ENCODE measurements around the gene ACADVL.

Gene ACADVL

GRCh38 chr17:7191571-7192270 is 28.0 kb upstream of the ACADVL start:
- no peak for DNase-seq (ENCODE audit: low read depth, low spot score)

GRCh38 chr17:7192271-7192937 is 27.3 kb upstream of the ACADVL start:
- DNase-seq (ENCODE audit: low read depth, low spot score) = no peak

DNA sequence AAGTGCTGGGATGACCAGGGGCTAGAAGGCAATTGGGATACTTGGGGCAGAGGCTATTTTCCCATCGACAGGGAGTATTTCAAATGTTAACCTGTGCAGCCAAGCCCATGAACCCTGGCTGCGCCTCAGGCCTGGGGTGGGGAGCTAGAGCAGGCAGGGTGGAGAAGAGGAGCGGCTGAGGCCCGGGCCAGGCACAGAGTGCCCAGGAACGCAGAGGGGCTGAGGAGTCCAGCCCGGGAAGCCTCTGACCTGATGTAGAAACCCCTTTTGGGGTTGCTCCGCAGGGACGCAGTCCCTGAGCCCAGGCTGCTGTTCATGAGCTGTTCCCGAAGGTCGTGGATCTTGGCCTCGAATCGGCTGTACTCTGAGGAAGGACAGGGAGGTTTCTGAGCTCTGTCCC is 23.8 kb upstream of the ACADVL start:
- DNase-seq (ENCODE audit: low read depth, low spot score) = no peak

DNA sequence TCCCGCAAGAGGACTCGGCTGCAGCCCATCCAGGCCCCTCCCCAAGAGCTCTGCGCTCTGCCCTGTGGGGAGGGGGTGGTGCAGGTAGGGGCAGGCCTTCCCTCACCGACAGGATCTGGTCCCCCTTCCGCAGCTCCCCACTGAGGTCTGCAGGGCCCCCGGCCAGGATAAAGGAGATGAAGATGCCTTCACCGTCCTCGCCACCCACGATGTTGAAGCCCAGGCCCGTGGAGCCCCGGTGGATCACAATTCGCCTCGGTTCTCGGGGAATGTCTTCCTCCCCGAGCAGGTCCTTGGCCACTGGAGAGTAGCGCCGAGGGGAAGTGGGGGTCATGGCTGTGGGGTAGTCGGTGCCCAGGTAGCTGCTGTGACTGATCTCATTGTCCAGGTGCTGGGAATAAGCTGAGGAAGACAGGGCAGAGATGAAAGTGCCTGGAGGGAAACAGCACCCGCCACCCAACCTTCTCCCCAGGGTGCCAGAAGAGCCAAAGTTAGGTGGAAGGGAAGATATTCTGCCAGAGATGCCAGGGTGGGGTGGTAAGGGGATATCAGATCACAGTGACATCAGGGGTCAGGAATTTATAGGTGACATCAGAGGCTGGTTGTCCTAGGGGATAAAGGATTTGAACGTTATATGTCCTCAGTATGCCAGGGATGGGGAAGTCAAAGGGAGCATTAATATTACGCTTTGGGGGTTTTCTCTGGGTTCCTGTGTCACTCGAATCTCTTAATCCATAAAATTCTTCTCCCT is 22.9 kb upstream of the ACADVL start:
- no peak for DNase-seq (ENCODE audit: low read depth, low spot score)

DNA sequence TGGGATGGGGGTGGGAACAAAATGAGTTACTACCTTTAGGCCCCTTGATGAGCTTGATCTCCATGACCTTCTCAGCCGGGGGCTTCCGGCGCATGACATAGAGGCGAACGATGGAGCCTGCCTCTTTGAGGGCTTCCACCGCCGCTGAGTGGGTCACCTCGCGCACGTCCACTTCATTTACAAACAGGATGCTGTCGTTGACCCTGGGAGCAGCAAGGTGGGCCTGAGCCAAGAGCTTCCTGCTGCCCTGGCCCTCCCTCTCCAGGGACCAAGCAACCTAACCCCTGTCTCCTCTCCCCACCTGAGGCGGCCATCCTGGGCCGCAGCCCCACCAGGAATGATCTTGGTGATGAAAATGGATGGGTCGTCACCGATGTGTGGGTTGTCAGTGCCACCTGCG is 16.3 kb upstream of the ACADVL start:
- no peak for DNase-seq (ENCODE audit: low read depth, low spot score)

GRCh38 chr17:7204336-7204735 is 15.4 kb upstream of the ACADVL start:
- DNase-seq (ENCODE audit: low read depth, low spot score) = no peak

- peak; percentile 94 for DNase-seq (ENCODE audit: low read depth, low spot score)
These were observed 14.8 kb upstream of the ACADVL start for GRCh38 chr17:7204828-7205461.

DNA sequence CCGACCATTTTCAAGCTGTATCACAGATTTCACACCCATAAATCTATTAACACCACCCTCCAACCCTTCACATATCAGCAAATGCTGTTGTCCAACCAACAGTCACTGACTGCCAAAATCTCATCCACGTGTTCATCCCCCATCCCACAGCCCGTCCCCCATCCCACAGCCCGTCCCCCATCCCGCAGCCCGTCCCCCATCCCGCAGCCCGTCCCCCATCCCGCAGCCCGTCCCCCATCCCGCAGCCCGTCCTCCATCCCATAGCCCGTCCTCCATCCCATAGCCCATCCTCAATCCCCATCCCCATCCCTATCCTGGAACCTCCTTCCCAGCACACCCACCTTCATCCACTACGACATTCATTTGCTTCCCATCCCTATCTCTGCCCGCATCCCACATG is 14.2 kb upstream of the ACADVL start:
- no peak for DNase-seq (ENCODE audit: low read depth, low spot score)

- no peak for DNase-seq (ENCODE audit: low read depth, low spot score)
These were observed 12.4 kb upstream of the ACADVL start for GRCh38 chr17:7207120-7208001.

GRCh38 chr17:7208027-7208571 is 11.6 kb upstream of the ACADVL start:
- no peak for DNase-seq (ENCODE audit: low read depth, low spot score)

DNA sequence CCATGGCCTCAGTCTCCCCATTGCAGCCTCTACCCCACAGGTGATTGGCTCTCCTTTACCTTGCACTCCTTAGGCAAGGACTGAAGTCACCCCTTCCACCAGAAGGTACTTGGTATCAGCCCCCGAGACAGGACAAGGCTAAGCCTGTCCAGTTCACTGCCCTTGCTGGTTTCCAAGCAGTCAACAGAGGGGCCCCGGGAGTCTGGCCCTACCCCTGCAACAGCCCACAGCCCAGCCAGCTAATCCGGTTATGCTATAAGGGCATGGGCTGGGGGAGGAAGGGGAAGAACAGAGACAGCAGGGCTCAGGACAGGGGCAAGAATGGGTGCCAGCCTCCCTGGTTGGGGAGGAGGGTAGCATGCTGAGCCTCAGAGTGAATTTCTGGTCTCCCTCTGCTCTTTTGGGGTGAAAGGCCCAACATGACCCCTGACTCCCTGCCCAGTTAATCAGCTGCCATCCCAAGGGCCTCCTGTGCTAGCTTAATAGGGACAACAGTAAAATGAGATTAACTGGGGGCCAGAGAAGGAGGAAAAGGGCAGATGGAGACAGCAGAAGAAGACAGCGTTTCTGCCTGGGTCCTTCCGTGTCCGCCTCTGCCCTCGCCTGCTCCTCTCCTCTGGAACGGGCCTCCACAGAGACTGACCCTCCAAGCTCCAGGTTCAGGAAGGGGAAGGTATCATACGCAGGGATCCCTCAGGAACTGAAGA is 10.8 kb upstream of the ACADVL start:
- DNase-seq (ENCODE audit: low read depth, low spot score) = no peak

DNA sequence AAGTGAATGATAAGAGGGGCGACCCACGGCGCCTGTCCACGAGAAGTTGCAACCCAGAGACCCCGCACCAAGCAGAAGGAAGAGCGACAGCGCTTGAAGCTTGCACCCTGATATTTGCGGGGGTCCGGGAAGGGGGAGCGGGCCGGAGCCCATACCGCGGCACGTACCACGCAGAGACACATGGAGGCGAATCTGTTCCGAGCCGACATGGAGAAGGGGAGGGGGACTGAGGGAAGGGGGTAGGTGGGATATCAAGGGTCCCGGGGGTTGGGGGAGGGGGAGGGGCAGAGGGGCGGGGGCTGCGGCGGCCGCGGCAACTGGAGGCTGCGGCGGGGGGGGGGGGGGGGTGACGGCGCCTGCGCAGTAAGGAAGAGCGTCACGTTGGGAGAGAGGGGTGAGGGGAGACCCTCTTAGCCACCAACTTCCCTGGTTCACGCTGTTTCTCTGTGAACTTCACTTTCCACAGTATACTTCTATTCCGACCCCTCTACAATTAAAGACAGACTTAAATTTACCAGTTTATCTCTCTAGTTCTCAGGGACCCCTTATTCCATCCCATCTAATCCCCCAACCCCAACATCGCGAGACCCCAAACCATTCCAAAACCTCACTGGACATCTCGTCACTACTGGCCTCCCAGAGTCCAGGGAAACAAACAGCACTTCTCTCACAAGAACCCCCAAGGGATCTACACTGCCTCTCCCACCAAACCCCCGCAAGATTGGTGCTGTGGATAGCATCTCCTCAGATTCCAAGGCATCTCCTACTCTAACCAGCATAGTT is 8.1 kb upstream of the ACADVL start:
- DNase-seq (ENCODE audit: low read depth, low spot score) = no peak

GRCh38 chr17:7213895-7214299 is 5.8 kb upstream of the ACADVL start:
- DNase-seq (ENCODE audit: low read depth, low spot score) = peak; percentile 98

- peak; percentile 94 for DNase-seq (ENCODE audit: low read depth, low spot score)
These were observed 5.2 kb upstream of the ACADVL start for GRCh38 chr17:7214300-7215135.

DNA sequence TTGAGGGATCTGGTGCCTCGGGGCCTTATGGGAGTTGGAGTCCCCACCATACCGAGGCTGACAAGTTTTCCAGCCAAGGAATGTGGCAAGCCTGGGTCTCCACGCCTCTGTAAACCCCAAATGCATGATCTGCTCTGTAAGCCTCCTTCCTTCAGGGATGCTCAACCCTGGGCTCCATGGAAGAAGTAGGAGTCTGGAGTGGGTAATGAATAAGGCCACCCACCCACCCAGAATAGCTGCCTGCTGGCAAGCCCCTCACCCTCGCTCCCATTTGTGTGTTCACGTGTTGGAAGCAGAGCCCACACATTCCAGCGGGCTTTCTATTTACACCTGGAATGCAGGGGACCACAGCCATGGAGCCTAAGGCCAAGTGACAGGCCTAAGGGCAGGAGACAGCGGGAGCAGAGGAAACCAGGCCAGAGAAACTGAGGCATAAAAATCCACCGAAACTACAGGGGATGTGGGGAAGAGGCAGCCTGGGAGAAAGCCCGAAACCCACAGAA is 4.6 kb upstream of the ACADVL start:
- DNase-seq (ENCODE audit: low read depth, low spot score) = no peak

DNA sequence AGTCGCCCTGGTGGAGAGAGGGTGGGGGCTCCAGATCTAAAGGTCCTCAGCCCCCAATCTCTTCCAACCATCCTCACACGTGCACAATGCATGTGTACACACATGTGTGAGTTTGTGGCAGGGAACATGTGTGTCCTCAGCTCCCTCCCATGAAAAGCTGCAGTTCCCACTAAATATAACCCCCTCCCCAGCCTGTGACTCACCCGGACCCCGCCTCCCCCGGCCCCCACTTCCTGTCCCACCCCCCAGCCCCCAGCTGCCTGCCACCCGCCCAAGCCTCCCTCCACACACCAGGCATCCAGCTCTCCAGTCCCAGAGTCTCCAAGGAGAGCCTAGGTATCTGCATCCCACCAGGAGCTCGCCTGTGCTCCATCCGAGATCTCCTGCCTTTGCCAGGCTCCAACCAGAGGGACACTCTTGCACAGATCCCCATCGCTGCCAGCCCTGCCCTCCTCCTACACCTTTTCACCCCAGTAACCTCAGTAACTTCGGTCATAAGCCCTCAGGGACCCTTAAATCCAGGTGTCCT is 4.0 kb upstream of the ACADVL start:
- DNase-seq (ENCODE audit: low read depth, low spot score) = no peak

GRCh38 chr17:7216242-7217112 is 3.3 kb upstream of the ACADVL start:
- DNase-seq (ENCODE audit: low read depth, low spot score) = no peak
